NB4 (cell line): ENCODE results near the gene WDR35.

Source experiments
- DNase-seq: peaks from one replicate; pipeline ENCODE4 v3.0.0; 2010; ENCODE audit warnings: low read depth
- H3K4me3 ChIP-seq: one replicate; pipeline ENCODE4 v1.5.1; 2011; ENCODE audit warnings: mild to moderate bottlenecking, low read depth, low read length, moderate library complexity
- MYC ChIP-seq: IDR thresholded peaks from 2 replicates; pipeline ENCODE4 v1.6.1; 2011; ENCODE audit warnings: low read depth, low read length
- POLR2A ChIP-seq: IDR thresholded peaks from 2 replicates; pipeline ENCODE4 v1.6.1; 2011; ENCODE audit warnings: mild to moderate bottlenecking; ENCODE audit not compliant: insufficient read length; ENCODE audit errors: extremely low read depth
- TF ChIP-seq, protein P1 (sequence below): IDR thresholded peaks from one replicate; pipeline ENCODE4 v1.5.1; 2012; ENCODE audit warnings: low read depth, low read length
- TF ChIP-seq, protein P2 (sequence below): IDR thresholded peaks from 2 replicates; pipeline ENCODE4 v1.6.1; 2011; ENCODE audit warnings: low read depth, low read length

The WDR35 gene

DNA sequence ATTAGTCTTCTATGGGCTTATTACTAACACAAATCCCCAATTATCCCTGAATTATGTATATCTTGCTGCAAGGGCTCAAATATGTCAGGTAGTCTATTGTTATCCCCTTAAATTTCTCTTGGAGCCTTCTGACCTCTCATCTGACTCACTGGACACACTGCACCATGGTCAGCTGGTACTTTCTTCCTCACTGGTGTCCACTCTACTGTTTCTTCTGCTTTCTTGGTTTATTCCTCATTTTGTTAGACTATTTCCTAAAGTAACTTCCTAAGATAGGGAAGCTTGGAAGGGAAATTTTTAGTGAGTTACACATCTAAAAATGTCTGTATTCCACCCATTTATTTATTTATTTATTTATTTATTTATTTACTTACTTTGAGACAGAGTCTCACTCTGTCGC is 26.5 kb downstream of the WDR35 start:
- no peak overlapping the region for H3K4me3 ChIP-seq
- TF ChIP-seq MYC: no peak
- TF ChIP-seq POLR2A: no peak
- no peak for DNase-seq

DNA sequence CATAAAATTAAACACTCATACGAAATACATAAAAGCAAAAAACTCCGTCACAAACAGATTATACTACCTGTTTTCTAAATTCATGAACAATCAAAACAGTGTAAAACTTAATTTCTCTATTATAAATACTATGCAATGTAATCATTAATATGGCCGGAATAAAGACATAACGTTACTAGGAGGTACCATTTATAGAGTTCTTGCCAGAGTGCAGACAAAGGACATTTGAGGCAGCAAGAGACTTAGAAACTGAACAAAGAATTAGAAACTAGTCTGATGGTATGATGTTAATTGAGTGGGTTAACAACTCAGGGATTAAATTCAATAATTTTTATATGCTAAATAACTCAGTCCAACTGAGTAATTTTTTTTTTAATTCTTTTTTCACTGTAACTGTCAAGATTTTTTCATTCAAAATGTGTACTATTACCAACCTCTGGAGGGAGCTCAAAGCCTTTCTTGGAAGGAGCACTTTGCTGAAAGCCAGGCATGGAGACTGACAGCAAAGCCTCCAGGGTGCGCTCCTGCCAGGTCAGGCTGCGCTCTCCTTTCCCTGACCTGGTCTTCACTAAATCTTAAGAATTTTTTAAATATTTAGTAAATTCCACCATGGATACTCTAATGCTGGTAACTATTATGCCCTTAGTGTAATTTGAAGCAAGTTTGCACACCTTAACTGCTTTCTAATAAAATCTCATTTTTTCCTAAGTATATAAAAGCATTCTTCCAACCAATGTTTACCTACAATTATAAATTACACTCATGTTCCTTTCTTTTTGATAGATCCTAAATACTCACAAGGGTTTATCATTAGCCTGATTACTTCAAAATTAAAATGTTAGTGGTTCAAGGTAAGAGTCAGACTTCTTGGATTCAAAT is 34.1 kb downstream of the WDR35 start:
- TF ChIP-seq POLR2A: no peak
- TF ChIP-seq, protein P1, sequence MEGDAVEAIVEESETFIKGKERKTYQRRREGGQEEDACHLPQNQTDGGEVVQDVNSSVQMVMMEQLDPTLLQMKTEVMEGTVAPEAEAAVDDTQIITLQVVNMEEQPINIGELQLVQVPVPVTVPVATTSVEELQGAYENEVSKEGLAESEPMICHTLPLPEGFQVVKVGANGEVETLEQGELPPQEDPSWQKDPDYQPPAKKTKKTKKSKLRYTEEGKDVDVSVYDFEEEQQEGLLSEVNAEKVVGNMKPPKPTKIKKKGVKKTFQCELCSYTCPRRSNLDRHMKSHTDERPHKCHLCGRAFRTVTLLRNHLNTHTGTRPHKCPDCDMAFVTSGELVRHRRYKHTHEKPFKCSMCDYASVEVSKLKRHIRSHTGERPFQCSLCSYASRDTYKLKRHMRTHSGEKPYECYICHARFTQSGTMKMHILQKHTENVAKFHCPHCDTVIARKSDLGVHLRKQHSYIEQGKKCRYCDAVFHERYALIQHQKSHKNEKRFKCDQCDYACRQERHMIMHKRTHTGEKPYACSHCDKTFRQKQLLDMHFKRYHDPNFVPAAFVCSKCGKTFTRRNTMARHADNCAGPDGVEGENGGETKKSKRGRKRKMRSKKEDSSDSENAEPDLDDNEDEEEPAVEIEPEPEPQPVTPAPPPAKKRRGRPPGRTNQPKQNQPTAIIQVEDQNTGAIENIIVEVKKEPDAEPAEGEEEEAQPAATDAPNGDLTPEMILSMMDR: peak; percentile 71
- H3K4me3 ChIP-seq: no peak overlapping the region
- DNase-seq: peak; percentile 74

DNA sequence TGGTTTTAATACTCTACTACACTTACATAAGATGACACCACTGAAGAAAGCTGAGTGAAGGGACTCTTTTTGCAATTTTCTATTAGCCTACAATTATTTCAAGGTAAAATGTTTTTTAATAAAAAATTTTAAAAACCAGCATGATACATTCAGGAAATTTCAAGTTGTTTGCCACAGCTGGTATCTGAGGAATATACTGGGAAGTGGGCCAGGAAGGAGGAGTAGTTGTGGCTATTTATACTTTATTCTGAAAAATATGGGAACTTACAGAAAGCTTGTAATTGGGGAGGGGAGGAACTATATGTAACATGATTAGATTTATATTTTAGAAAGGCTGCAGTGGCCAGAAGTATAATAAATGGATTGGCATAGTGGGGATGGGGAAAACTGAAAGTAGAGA is 40.8 kb downstream of the WDR35 start:
- TF ChIP-seq, protein P1: no peak
- TF ChIP-seq MYC: no peak
- no peak for TF ChIP-seq POLR2A
- TF ChIP-seq, protein P2, sequence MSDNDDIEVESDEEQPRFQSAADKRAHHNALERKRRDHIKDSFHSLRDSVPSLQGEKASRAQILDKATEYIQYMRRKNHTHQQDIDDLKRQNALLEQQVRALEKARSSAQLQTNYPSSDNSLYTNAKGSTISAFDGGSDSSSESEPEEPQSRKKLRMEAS: no peak
- no peak for DNase-seq
- no peak overlapping the region for H3K4me3 ChIP-seq

DNA sequence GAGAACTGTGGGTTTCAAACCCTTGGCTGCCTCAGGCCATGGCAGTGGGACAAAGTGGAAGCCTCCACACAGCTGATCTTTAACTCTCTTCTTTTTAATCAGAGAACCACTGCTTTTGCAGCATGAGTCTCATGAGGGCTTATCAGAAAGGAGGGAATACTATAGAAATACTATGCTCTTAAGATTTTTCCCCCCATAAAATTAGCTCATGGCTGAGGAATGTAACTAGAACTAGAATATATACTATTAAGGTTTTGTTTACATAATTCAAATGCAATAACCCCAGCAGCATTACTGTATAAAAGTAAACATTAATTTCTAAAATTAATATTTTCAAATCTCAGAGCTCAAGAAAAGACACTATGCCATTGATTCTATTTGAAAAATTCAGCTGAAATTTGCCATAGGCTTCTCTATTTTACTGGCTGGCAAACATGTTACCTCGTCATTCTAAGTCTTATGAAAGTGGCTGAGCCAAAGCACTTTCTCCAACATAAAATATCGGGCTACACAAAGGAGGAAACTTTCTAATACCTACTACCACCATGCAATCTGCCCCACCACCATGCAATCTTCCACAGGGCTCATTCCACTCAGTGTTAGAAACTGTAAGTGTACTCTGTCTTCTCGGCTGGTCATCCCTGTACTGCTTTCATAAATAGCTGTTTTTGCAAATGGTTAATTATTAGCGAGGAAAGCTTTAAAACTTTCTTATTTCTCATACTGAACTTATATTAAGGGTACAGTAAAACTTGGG is 42.5 kb downstream of the WDR35 start:
- TF ChIP-seq, protein P1: no peak
- TF ChIP-seq MYC (no peak), POLR2A (no peak)
- TF ChIP-seq, protein P2: no peak
- DNase-seq: no peak
- no peak overlapping the region for H3K4me3 ChIP-seq

DNA sequence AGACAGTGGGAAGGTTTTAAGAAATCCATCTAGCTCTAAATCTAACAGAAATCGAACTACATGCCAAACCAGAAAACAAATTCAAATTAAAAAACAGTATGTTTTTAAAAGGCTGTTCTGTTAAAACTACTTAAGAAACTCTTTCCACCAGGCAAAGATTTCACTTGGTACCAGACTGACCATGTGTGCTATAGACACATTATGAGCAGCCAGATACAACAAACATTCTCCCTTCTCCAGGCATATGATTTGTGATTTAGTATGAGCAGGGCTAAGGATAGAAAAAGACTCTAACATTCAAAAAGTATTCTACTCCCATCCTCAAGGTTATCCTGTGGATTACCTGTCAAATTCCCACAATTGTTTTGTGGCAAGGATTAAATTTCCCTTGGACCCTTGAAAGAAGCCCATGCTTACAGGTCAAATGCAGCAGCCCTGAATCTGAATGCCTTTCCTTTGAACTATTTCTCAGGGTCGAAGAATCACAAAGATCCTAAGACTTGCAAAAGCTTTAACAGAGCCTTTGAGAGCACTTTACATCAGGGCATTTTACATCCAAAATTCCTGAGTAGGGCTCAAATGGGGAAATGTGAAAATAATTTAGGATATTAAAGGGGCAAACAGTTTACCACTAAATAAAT is 45.6 kb downstream of the WDR35 start:
- TF ChIP-seq, protein P2: no peak
- TF ChIP-seq MYC: no peak
- TF ChIP-seq POLR2A: no peak
- TF ChIP-seq, protein P1: no peak
- DNase-seq: no peak
- no peak overlapping the region for H3K4me3 ChIP-seq

DNA sequence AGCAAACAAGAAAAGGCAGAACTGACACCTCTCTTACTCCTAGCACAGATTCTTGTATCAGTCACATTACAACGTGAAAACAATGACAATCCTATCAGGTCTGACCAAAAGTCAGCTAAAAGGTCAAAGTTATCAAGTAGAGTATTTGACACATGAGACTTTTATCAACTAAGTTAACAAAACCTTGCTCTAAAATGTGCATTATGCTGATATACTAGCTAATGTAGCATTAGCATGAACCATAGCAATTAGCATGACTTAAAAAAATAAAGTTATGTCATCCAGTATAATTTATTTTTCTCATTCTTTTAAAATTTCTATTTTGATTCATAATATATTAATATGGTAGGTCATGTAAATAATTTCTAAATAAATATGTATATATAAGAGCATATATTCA is 46.7 kb downstream of the WDR35 start:
- DNase-seq: no peak
- no peak for TF ChIP-seq POLR2A
- TF ChIP-seq MYC: no peak
- TF ChIP-seq, protein P2: no peak
- TF ChIP-seq, protein P1: no peak
- no peak overlapping the region for H3K4me3 ChIP-seq
